Hematopoietic multipotent progenitor cell treated with erythropoietin and hydrocortisone succinate and interleukin-3 and kit ligand, for 17 days (in vitro differentiated cells): Measurements from ENCODE around the gene DDIT3.

ENCODE experiments used
- DNase-seq: peaks from one replicate; pipeline ENCODE4 v3.0.0-alpha.2; 2015; ENCODE audit warnings: low spot score

DDIT3 gene

DNA sequence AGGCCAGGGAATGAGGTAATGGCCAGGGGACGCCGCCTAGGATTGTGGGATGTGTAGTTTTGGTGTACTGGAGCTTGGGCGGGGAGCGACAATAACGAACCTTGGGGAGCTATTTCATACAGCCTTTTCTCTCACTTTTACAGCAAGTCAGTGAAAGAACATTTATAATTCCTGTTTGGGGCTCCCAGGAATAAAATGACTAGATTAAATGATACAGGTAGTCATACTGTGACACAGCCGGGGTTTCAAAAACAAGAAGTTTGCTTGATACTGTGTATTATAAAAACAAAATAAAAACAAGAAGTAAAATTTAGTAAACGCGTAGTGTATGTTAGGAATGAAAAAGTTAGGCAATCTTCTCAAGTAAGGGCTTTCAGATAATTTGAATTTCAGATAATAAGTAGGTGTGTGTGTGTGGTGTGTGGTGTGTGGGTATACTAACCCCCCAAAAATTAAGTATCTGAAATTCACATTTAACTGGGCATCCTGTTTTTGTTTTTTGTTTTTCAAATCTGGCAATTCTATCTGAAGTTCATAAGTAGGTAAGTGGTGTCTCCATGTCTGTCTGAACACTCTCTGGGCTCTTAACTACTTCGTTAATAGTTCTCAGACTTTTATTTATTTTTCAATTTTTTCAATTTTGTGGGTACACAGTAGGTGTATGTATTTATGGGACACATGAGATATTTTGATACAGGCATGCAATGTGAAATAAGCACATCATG is 27.1 kb upstream of the DDIT3 start:
- no peak for DNase-seq

DNA sequence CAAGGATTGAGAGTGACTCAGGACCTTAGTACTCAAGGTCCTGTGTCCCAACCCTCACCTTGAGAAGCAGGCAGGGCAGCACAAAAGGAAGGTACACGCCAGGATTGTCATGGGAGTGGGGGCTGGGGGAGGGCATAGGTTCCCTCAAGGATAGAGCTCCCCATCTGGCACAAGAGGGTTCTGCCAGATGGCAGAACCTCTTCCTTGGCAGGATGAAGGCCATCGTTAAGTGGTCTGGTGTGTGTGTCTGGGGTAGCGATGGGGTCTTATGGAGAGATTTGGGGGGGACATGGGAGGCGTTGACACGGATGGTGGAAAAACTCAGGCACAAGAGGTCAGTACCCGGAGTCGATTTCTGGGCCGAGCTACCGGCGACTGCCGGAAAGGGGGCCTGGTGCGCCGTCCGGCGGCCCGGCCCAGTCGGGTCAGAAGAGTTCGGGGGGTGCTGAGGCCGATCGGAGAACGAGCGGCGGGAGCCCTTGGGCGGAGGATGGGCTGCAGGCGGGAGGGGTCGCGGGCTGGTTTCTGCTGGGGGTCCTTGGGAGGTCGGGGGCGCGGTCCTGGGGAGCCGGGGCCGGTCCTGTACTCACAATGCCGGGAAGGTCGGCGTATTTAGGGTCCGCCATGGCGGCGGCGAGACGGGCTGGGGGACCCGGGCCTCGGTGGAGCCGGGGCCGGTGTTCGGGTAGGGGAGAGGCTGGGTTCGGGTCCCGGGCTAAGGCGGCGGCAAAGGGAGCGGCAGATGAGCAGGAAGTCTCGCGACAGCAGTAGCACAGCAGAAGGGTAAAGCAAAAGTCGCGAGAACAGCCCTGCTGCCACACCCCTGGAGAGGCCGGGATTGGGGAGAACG is 26.3 kb upstream of the DDIT3 start, which contains the start of gene DCTN2:
Gene DCTN2, minus strand, starts transcription at position 755 of the 850 bp plus-strand sequence. Its CDS starts 129 bp downstream, at position 626.
- peak; percentile 97 for DNase-seq

DNA sequence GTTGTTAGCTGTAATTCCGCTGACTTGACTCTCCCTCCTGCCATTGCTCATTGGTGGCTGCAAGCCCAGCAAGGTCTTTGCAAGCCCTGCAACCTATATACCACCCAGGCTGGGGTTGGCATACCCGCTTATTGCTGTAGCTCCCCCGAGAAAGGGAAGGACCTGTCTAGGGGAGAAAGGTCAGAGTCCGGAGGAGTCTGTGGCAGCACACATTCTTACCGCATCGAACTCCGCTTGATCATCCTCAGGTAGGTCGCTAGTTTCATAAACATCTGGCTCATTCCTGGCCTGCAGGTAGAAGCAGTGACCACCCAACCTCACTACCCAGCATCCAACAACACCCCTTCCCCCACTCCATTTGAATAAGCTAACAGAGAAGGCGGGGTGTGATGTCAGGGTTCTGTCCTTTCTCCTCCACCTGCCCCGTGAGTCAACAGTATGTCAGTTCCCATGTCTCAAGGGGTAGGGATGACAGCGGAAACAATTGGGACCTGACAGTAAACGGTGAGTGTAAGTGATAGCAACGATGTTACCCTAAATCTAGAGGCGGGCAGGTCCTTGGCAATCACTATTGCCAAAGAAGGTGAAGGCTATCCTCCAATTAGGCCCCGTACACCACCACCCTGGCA is 25.6 kb upstream of the DDIT3 start:
- no peak for DNase-seq

DNA sequence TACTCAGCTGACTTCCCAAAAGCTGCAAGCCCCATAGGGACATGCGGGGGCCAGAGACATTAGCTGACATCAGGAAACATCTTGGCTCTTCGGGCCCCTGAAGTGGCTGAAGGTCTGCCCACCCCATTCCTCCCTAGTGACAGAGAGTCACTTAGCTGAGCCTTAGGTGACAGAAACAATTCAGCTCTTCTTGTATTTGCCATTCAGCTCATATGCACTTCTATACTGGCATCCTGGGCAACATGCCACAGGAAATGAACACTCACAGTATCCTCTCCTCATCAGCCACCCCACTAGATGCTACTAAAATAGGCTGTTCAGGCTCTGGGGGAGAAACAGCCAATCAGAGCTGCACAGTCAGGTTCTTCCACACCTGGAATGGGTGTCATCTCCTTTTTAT is 23.3 kb upstream of the DDIT3 start:
- no peak for DNase-seq

DNA sequence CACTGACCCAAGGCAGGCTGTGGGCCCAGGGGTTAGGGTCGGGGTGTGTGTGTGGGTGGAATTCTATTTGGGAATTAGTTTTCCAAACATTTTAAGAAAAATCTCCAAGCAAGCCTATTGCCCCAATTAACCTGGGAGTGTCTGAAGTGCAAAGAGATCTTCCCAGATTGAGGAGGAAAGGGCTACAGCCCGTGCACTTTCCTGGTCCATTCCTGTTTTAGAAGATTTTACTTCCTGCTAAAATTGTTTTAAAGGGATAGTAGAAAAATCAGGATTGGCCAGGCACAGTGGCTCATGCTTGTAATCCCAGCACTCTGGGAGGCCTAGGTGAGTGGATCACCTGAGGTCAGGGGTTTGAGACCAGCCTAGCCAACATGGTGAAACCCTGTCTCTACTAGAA is 21.4 kb upstream of the DDIT3 start:
- DNase-seq: no peak

DNA sequence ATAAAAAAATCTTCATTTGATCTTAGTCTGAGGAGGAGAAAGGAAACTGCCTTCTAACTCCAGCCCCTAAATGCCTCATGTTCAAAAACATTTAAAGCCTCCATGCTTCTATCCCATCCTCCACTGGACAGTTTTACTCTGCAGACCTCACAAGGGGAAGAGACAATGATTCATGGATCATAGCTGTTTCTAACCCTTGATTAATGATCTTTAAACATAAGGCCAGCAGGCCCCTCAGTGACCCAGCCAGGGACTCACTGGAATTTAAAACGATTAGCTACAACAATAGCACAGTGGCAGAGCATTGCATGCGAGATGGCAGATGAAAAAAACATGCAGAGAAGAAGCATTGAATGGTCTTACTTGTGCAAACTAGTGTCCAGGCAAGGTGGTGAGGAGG is 20.7 kb upstream of the DDIT3 start:
- DNase-seq: no peak

DNA sequence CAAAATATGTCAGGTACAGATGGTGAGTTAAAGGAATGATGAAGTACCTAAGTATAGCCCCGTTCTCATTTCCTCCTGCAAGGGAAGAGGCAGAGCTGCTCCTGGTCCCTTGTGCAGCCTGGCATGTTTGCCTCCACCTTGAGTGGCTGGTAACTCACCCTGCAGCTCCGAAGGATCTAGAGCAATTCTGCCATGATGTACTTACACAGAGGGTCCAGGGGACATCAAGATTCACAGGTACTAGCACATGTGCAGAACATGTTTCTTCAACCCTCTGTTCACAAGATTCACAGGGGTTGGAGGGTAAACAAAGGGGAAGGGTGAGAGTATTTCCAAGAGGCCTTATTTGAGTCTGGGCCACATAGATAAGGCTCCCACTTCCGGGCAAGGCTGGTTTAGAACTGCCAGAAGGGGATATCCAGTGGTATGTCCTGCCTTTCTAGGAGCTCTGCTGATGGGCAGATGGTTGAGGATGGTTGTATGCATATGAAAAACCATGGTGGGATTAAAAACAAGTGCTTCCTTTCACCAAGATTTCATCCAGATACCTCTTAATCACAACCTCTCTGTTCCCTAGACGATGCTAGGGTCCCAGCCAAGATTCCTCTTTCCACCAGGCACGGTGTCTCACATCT is 18.9 kb upstream of the DDIT3 start:
- DNase-seq: peak; percentile 44

DNA sequence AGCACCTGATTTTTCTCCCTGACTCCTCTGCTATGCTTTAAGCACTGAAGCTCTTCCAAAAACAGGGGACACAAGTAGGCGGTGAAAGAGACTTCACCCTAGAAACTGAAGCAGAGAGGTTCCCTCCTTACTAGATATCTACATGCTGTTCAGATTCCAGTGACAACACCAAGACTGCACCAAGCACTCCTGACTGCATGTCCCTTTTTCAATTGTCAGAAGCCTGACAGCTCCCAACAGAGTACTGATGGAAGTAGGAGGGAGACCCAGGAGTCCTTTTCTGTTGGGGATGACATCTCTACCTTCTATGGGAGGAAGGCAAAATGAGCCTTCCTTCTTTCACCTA is 16.3 kb upstream of the DDIT3 start:
- no peak for DNase-seq

DNA sequence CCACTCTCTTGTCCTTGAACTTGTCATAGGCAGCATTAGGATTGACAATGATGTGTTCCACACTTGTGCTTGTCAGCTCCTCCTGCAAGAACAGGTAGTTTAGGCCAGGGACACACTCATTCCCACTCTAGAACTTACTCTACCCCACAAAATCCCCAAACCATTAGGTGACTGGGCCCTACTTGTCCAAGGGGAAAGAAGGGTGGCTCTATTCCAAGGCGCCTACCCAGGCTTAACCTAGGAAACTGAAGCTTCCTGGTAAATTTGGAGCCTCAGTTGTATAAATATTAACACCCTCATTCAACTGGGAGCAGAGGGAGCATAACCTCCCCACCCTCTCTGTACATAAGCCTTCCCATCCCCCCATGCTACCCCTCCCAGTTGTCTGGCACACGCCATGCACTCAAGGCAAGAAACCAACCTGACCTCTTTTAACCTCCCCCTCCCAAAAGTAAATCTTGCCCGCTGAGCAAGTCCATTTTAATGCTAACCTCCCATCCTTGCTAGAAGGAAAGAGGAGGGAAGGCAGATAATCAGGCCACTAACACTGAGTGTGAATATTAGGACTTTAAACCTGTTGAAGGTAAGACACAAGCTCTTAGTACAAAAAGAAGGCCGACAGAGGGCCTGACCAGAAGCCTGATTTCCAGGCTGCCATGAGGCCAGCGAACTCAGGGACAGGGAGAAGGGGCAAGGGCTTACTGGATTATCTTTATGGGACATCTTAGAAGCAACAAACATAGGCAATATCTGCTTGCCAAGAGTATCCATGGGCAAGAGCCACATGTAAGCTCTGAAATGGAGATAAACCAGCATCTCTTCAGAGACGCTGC is 15.7 kb upstream of the DDIT3 start:
- DNase-seq: no peak

DNA sequence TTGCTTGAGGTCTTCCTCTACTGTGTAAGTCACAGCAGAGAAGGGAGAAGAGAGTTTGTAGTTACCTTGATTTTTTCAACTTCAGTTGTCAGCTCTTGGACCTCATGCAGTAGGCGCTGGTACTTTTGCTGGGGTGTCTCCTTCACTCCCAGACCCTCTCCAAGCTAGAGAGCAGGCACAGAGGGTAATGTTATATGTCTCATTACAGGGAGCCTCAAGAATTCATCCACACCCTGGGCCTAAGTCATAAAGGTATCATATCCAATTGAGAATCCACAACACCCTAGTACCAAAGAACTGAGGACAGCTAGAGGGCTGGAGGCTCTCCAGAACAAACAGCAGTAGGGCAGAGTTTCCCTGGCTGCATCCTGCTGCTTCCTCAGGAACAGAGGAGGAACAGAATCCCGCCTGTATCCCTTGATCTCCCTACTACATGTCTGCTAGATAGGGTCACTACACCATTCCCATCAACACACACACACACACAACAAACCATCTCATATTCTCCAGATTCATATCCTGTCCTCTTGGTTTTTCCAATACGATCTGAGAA is 14.8 kb upstream of the DDIT3 start:
- DNase-seq: no peak

DNA sequence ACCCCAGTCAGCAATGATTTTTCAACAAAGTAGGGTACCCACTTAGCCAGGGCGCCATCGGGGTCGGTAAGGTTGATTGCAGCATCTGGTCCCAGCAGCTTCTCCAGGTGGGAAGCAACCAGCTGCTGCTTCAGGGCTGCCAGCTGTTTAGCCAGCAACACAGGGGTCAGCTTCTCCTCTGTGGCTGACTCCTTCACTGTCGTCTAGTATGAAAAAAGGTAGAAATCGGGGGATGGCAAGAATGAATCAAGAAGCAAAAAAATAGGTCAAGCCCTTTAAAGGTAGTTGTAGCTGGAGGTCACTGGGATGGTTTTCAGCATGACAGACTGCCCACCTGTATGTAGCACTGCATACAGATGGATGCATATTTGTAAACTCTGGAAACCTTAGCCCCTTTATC is 13.9 kb upstream of the DDIT3 start:
- DNase-seq: no peak

DNA sequence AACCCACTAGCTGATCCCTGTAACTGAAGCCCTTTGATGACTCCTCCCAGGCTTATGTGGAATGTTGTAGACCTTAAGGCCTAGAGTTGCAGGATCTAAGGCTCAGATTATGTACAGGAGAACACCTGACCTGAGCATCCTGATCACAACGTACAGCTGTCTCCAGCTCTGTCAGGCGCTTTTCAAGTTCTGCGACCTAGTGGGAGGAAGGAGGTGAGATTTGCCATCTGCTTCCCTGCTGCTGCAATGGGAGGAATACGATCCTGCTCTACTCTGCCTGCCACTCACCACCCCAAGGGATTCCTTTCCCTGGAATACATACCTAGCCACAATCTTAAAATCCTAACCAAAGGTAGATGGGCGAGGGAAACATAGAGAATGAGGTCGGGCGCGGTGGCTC is 12.8 kb upstream of the DDIT3 start:
- no peak for DNase-seq

DNA sequence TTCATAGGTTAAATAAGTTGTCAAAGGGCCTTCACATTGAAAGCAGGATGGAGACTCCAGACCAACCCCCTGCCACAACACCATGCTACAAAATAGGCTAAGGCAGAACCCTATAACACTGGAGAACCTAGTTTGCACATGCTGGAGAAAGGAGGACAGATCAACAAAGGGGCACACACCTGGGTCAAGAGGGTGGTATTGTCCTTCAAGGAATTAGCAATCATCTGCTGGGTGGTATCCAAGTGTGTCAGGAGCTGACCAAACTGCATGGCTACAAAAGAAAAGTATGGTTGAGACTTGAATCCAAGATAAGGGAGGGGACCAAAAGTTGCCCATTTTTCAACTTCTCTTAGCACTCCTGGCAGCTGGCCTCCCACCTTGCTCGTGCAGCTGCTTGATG is 11.5 kb upstream of the DDIT3 start:
- no peak for DNase-seq

DNA sequence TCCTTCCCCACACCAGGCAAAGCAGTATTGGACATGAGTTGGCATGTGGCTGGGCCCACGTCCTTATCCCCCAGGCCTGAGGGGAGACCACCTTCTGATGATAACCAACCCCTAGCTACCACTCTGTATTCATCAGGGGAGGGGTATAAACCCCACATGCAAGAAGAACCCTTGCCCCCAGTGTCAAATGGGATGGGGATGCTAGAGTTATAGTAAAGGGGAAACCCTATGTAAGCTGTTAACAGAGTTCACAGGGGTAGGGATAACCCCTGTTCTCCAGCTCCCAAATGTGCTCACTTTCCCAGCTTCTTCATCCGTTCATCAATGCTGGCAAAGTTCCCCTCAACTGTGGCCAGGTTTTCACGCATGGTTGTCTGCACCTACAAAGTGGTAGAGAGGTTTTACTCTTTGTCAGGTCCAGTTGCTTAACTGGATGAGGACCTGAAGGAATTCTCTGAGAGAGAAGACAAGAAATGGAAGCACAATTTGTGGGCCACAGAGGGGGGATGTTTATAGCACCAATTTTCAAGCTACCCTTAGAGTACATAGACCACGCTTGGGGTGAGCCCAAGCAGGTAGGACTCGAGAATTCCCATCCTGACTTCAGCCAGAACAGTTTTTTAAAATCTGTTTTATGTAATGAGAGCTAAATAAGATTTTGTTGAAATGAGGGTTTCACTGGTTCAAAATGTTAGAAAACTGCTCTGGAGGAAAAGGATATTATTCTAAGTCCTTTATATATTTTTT is 10.3 kb upstream of the DDIT3 start:
- no peak for DNase-seq

DNA sequence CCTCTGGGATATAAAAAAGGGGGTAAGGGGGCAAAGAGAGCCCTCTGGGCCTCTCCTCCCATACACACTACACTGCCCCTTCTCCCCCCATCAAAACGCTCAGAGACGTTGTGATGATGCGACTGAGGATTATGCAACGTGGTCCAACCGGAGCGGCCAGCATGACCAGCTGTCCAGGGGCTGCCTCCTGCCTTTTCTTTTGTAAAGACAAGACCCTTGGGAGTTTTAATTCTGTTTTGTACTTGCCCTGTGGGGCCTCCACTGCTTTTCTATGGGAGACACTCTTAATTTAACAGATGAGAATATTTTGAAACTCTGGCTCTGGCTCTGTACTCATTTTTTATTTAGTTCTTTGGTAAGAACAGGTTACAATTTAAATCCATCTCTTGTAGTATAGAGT is 9.5 kb upstream of the DDIT3 start:
- DNase-seq: no peak

DNA sequence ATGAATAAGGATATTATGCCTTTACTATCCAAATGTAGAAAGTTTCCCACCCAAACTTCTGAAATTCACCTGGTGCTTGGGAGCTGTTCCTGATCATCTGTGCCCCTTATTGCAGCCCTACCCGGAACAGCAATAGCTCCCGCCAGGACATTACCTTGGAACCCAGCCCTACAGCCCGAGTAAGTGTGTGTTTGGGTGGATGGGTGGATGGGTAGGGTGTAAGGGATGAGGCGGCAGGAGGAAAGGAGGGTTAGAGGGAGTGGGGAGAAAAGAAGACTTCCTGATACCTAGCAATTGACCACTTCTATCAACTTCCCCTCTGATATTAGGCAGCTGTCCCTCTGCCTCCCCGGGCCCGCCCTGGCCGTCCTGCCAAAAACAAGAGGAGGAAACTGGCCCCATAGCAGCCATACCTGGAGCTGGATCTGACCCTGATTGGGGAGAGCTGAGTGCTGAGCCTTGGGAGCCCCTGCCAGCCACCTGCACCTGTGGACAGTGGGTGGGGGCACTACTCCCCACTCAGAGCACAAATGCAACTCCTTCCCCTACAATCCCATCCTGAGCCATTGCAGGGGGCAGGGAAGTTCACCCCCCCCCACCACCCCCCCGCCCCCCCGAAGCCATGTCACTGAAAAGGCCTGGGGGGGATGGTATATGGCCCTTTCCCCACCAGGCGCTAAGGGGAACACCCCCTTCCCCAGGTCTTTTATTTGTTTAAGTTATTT is 8.7 kb upstream of the DDIT3 start:
- no peak for DNase-seq

DNA sequence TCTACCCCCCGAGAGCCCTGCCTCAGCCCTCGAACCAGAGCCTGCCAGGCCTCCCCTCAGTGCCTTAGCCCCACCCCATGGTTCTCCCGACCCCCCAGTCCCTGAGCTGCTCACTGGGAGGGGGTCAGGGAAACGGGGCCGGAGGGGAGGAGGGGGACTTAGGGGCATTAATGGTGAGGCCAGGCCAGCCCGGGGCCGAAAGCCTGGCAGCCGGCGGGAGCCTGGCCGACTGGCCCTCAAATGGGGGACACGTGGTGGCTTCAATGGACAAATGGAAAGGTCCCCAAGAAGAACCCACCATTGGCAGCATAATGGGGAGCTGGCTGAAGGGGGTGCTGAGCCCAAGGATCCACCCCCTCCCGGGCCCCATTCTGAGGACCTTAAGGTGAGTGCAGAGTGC is 7.9 kb upstream of the DDIT3 start:
- DNase-seq: no peak

DNA sequence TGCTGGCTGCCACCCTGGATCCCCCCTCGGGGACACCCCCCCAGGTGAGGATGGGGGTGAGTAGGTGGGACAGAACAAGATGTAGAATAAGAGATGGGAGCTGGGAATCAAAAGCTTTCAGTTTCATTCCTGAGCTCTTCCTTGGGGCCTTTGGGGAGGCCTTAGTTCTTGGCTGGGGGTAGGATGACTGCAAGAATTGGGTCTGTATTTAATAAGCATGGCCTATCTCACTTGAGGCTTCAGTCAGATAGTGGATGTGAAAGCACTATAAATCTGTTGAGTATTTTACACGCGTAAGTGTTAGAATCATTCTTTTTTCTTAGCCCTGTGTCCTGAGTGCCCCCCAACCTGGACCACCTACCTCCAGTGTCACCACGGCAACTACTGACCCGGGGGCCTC is 6.9 kb upstream of the DDIT3 start:
- no peak for DNase-seq

DNA sequence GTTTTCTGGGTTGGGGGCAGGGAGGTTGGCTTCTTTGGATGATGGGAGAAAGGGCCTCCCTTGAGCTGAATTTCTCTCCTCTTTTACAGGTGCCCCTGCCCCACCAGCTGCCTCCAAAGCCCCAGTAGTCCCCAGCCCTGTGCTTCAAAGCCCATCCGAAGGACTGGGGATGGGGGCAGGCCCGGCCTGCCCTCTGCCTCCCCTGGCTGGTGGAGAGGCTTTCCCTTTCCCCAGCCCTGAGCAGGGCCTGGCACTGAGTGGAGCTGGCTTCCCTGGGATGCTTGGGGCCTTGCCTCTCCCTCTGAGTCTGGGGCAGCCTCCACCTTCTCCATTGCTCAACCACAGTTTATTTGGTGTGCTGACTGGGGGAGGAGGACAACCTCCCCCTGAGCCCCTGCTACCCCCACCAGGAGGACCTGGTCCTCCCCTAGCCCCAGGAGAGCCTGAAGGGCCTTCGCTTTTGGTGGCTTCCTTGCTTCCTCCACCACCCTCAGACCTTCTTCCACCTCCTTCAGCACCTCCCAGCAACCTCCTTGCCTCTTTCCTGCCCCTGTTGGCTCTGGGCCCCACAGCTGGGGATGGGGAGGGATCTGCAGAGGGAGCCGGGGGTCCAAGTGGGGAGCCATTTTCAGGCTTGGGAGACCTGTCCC is 6.3 kb upstream of the DDIT3 start:
- no peak for DNase-seq
